ENCODE measurements around the gene RAP1GAP. TPM values are rescaled to one million over a fixed set of nuclear protein-coding genes. Genes with fewer than 3 reads are reported as not detected.

The RAP1GAP gene
- total and polyA plus RNA-seq, 9 of the 15 experiments (the other 6 are each of a cell fraction or from before 2014, with no cell fraction given) = 0.29 to 30.2 (median 19.2) TPM

- Histone ChIP-seq H3K27me3 (ENCODE audit: control insufficient read depth in 2 of 2, insufficient read depth in 2 of 2, low read length in 2 of 2) (no peaks in the 10 kb centered on the region), H3K9me1 (ENCODE audit: control insufficient read depth, insufficient read depth, low read length) (no peaks in the 10 kb centered on the region), H3K9ac (ENCODE audit: insufficient read depth in 1 of 2, low read depth in 2 of 2, low read length in 2 of 2) (no peak overlapping the region), H3K9me3 (replicated peaks; ENCODE audit: control insufficient read depth, insufficient read depth, low read depth, low read length) (no peaks in the 10 kb centered on the region), H3K27ac (ENCODE audit: extremely low read depth, low read depth, low read length) (no peak overlapping the region), H3K4me1 (replicated peaks in 1 of 2; ENCODE audit: control insufficient read depth in 2 of 2, insufficient read depth in 2 of 2, low read length in 2 of 2) (peaks cover 72 to 73% of the 10 kb centered on the region in 2 experiments), H3K79me2 (ENCODE audit: control insufficient read depth, insufficient read depth, low read length) (peaks cover 12% of the 10 kb centered on the region; the same call in 2 of the 3 replicates), H3K4me2 (ENCODE audit: insufficient read depth, low read length) (no peak overlapping the region), H3K36me3 (ENCODE audit: control insufficient read depth, insufficient read depth, low read length) (peaks cover 11% of the 10 kb centered on the region; the same call in 1 of the 3 replicates), H4K20me1 (replicated peaks; ENCODE audit: control insufficient read depth, insufficient read depth, low read length) (no peaks in the 10 kb centered on the region), H2AFZ (ENCODE audit: low read depth, low read length) (no peak overlapping the region), H3K4me3 (no peak overlapping the region)
- 100% methylated on average over 2 of the region's 2 CpGs for WGBS (ENCODE audit: insufficient coverage, low coverage, missing lambda C conversion rate)
- ATAC-seq (no peak), DNase-seq (ENCODE audit: extremely low read depth in 1 of 4, low spot score in 3 of 4) (no peak), FAIRE-seq (no peak)
- in situ Hi-C loops (cut with MboI) (no loop called here), intact Hi-C loops (cut with micrococcal nuclease) (no loop called here)
- POLR2A ChIA-PET = interaction anchor here (1.3 kb wide), 1 partner anchor 13 kb away, joined by 8 read pairs; no protein-coding TSS in a partner anchor
- no TSS peak for BruUV-seq (replicated peaks)
- CTCF ChIA-PET (ENCODE audit: low intra/inter-chr PET ratio) = no interaction called here
- TF ChIP-seq ZNF354B (CRISPR knock-in tag; IDR thresholded peaks at IDR 0.05) = no peak
- no peak for TF ChIP-seq SAP30 (IDR thresholded peaks at IDR 0.05; ENCODE audit: borderline replicate concordance, insufficient read depth, low read depth, low read length, poor library complexity, severe bottlenecking)
- no peak for TF ChIP-seq CCNT2 (IDR thresholded peaks at IDR 0.05; ENCODE audit: borderline replicate concordance, extremely low read depth, insufficient read length, low read depth, low read length)
- TF ChIP-seq NFIC (IDR thresholded peaks at IDR 0.05) = 0 out of 2 replicates have a peak, but pooled peaks have one; percentile 7
- TF ChIP-seq PPARD (CRISPR knock-in tag; IDR thresholded peaks at IDR 0.05) = no peak
- no peak for TF ChIP-seq ZZZ3 (IDR thresholded peaks at IDR 0.05)
- no peak for TF ChIP-seq CBFB (CRISPR knock-in tag; IDR thresholded peaks at IDR 0.05)
- TF ChIP-seq ZKSCAN1 (IDR thresholded peaks at IDR 0.05; ENCODE audit: low read depth, low read length) = peak; percentile 32; the same call in 1 of the 2 replicates
- no peak for TF ChIP-seq COPS2 (conservative IDR thresholded peaks at IDR 0.05)
- TF ChIP-seq NR2C1 (IDR thresholded peaks at IDR 0.05) = no peak
- TF ChIP-seq NR2C1 (tag; IDR thresholded peaks at IDR 0.05) = no peak
- TF ChIP-seq SMARCA5 (IDR thresholded peaks at IDR 0.05) = peak; percentile 96
- no peak for TF ChIP-seq C11orf30 (IDR thresholded peaks at IDR 0.05; ENCODE audit: low read depth)
- TF ChIP-seq ADNP (tag; IDR thresholded peaks at IDR 0.05) = peak; percentile 93
- TF ChIP-seq ATF4 (CRISPR knock-in tag; IDR thresholded peaks at IDR 0.05) = no peak
- TF ChIP-seq ZNF583 (CRISPR knock-in tag; IDR thresholded peaks at IDR 0.05) = no peak
- TF ChIP-seq ZBTB33 (CRISPR knock-in tag; IDR thresholded peaks at IDR 0.05) = no peak
- peak; percentile 99 for TF ChIP-seq BCOR (IDR thresholded peaks at IDR 0.05)
- no peak for TF ChIP-seq JUN (IDR thresholded peaks at IDR 0.05; ENCODE audit: borderline replicate concordance, low read depth, low read length)
- no peak for TF ChIP-seq JUN (CRISPR knock-in tag; IDR thresholded peaks at IDR 0.05; ENCODE audit: borderline replicate concordance)
- TF ChIP-seq CBX3 (IDR thresholded peaks at IDR 0.05; ENCODE audit: borderline replicate concordance in 1 of 2, low read length in 2 of 2) = peak in 1 of 2 experiments; percentile 49; a peak in 1 of 3 replicates
- no peak for TF ChIP-seq LCOR (CRISPR knock-in tag; IDR thresholded peaks at IDR 0.05)
- peak; percentile 82 for TF ChIP-seq ESRRA (IDR thresholded peaks at IDR 0.05; ENCODE audit: borderline replicate concordance, low read depth)
Measured at GRCh38 chr1:21636029-21636428, 33.1 kb downstream of the RAP1GAP start.

Measured in K562 (cell line).